ENCODE results near the gene HMG20A. TPM values are rescaled to one million over a fixed set of nuclear protein-coding genes. Genes with fewer than 3 reads are reported as not detected.

Gene HMG20A
- polyA plus RNA-seq, 3 donors: 11.6 to 26.4 (median 17.7) TPM

DNA sequence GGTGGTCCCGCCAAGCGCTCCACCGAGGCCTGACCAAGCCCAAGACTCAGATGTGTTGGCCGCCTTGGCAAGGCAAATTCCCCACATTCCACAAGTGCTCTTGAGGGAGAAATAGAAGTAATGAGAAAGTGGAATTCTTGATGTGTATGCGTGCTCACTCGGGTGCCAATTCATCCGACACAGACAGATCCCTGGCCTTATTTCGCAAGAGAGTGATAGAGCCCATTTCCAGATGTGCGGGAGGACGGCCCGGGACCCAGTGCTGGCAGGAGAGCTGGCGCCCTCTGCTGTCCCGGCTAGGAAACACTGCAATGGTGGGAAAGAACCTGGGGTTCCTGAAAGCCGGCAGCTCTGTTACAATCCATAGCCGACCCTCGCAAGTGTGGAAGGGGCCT, 76.0 kb downstream of the HMG20A start:
- Histone ChIP-seq H2AFZ (ENCODE audit: insufficient read depth, low read depth, low read length, poor library complexity, severe bottlenecking) (no peak overlapping the region), H4K20me1 (ENCODE audit: insufficient read depth, low read length) (peaks cover 6% of the 10 kb centered on the region), H3K36me3 (replicated peaks in 1 of 2; ENCODE audit: control insufficient read depth in 1 of 2, insufficient read depth in 2 of 2, low read length in 2 of 2) (no peaks in the 10 kb centered on the region), H3K4me2 (replicated peaks; ENCODE audit: extremely low read depth, low read length, poor library complexity, severe bottlenecking) (peak overlapping the region; percentile 7), H3K27me3 (ENCODE audit: control insufficient read depth in 2 of 2, insufficient read depth in 2 of 2, low read length in 2 of 2) (no peaks in the 10 kb centered on the region), H3K4me3 (replicated peaks in 1 of 3; ENCODE audit: low read depth in 2 of 3, low read length in 3 of 3) (no peak overlapping the region), H3K79me2 (ENCODE audit: insufficient read depth, low read length) (no peaks in the 10 kb centered on the region), H3K9me3 (replicated peaks in 1 of 2; ENCODE audit: control insufficient read depth in 1 of 2, insufficient read depth in 1 of 2, low read length in 2 of 2) (no peaks in the 10 kb centered on the region), H3K27ac (ENCODE audit: low read depth in 1 of 2, low read length in 2 of 2) (no peak overlapping the region), H3K9ac (ENCODE audit: insufficient read depth, low read length, poor library complexity, severe bottlenecking) (no peak overlapping the region), H3K4me1 (ENCODE audit: control insufficient read depth in 1 of 2, insufficient read depth in 2 of 2, low read length in 2 of 2) (peaks cover 16% of the 10 kb centered on the region in 2 donors)
- H3K4me1 Mint-ChIP-seq: peaks cover 20% of the 10 kb centered on the region
- intact Hi-C loops (cut with micrococcal nuclease): loop anchor here (2.0 to 10.0 kb wide), 5 partner anchors 309 to 524 kb away; no protein-coding TSS in a partner anchor
- H3K9me3 Mint-ChIP-seq: no peaks in the 10 kb centered on the region
- peak overlapping the region in 1 of 7 donors; percentile 36 for H3K27ac Mint-ChIP-seq
- H3K36me3 Mint-ChIP-seq: peaks cover 9 to 24% of the 10 kb centered on the region in 2 donors
- H3K27me3 Mint-ChIP-seq (ENCODE audit: low read depth in 3 of 3): peaks cover 2 to 5% (median 3%) of the 10 kb centered on the region in 3 donors
- under 1% methylated on average over 9 of the region's 16 CpGs for WGBS (ENCODE audit: insufficient coverage)
- peak; percentile 59 to 80 (median 69) for DNase-seq
- TF ChIP-seq, protein P1, sequence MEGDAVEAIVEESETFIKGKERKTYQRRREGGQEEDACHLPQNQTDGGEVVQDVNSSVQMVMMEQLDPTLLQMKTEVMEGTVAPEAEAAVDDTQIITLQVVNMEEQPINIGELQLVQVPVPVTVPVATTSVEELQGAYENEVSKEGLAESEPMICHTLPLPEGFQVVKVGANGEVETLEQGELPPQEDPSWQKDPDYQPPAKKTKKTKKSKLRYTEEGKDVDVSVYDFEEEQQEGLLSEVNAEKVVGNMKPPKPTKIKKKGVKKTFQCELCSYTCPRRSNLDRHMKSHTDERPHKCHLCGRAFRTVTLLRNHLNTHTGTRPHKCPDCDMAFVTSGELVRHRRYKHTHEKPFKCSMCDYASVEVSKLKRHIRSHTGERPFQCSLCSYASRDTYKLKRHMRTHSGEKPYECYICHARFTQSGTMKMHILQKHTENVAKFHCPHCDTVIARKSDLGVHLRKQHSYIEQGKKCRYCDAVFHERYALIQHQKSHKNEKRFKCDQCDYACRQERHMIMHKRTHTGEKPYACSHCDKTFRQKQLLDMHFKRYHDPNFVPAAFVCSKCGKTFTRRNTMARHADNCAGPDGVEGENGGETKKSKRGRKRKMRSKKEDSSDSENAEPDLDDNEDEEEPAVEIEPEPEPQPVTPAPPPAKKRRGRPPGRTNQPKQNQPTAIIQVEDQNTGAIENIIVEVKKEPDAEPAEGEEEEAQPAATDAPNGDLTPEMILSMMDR (IDR thresholded peaks at IDR 0.05): peak; percentile 93
- no peak overlapping the region for H3K4me3 Mint-ChIP-seq

- Histone ChIP-seq H3K27ac (ENCODE audit: low read depth in 1 of 2, low read length in 2 of 2) (no peak overlapping the region), H3K4me2 (replicated peaks; ENCODE audit: extremely low read depth, low read length, poor library complexity, severe bottlenecking) (no peak overlapping the region), H3K9me3 (replicated peaks in 1 of 2; ENCODE audit: control insufficient read depth in 1 of 2, insufficient read depth in 1 of 2, low read length in 2 of 2) (no peaks in the 10 kb centered on the region), H3K4me3 (replicated peaks in 1 of 3; ENCODE audit: low read depth in 2 of 3, low read length in 3 of 3) (no peak overlapping the region), H2AFZ (ENCODE audit: insufficient read depth, low read depth, low read length, poor library complexity, severe bottlenecking) (no peak overlapping the region), H3K4me1 (ENCODE audit: control insufficient read depth in 1 of 2, insufficient read depth in 2 of 2, low read length in 2 of 2) (peaks cover 16% of the 10 kb centered on the region in 2 donors), H3K36me3 (replicated peaks in 1 of 2; ENCODE audit: control insufficient read depth in 1 of 2, insufficient read depth in 2 of 2, low read length in 2 of 2) (no peaks in the 10 kb centered on the region), H3K79me2 (ENCODE audit: insufficient read depth, low read length) (no peaks in the 10 kb centered on the region), H3K27me3 (ENCODE audit: control insufficient read depth in 2 of 2, insufficient read depth in 2 of 2, low read length in 2 of 2) (no peaks in the 10 kb centered on the region), H4K20me1 (ENCODE audit: insufficient read depth, low read length) (peaks cover 6% of the 10 kb centered on the region), H3K9ac (ENCODE audit: insufficient read depth, low read length, poor library complexity, severe bottlenecking) (no peak overlapping the region)
- peaks cover 2 to 5% (median 3%) of the 10 kb centered on the region in 3 donors for H3K27me3 Mint-ChIP-seq (ENCODE audit: low read depth in 3 of 3)
- TF ChIP-seq, protein P1 (IDR thresholded peaks at IDR 0.05): peak; percentile 54
- H3K4me1 Mint-ChIP-seq: peaks cover 20% of the 10 kb centered on the region
- WGBS (ENCODE audit: insufficient coverage): 88% methylated on average over 7 of the region's 7 CpGs
- peaks cover 8 to 24% of the 10 kb centered on the region in 2 donors for H3K36me3 Mint-ChIP-seq
- no peak for DNase-seq
- no peak overlapping the region for H3K4me3 Mint-ChIP-seq
- peak overlapping the region in 1 of 7 donors; percentile 36 for H3K27ac Mint-ChIP-seq
- H3K9me3 Mint-ChIP-seq: no peaks in the 10 kb centered on the region
- intact Hi-C loops (cut with micrococcal nuclease): loop anchor here (2.0 to 10.0 kb wide), 5 partner anchors 310 to 525 kb away; no protein-coding TSS in a partner anchor
Observed at GRCh38 chr15:77497110-77497737, 76.5 kb downstream of the HMG20A start.

All from CD14-positive monocyte (primary cell).